ENCODE data around the gene MLEC.
A peak's percentile ranks its signal among the peaks of the same experiment; 100 is the strongest.

MLEC gene

DNA sequence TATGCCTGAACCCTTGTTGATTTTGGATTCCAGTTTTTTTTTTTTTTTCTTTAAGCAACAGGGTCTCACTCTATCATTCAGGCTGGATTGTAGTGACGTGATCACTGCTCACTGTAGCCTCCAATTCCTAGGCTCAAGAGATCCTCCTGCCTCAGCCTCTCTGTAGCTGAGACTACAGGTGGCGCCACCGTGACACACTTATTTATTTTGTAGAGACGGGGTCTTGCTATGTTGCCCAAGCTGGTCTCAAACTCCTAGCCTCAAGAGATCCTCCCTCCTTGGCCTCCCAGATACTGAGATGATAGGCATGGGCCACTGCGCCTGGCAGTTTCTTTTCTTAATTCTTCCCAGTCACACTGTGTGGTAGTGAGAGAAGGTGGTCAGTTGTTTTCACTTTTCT lies 63.9 kb downstream of the MLEC start:
- no peak overlapping the region for H2BK15ac ChIP-seq (ENCODE audit: low read length)
- no peaks in the 10 kb centered on the region for H3K79me1 ChIP-seq (ENCODE audit: low read depth, low read length)
- no peak overlapping the region for H2BK12ac ChIP-seq (ENCODE audit: low read length)
- no peaks in the 10 kb centered on the region for H3K36me3 ChIP-seq (replicated peaks in 1 of 2; ENCODE audit: control insufficient read depth in 2 of 2, insufficient read depth in 2 of 2, low read length in 2 of 2)
- no peak overlapping the region for H4K8ac ChIP-seq (ENCODE audit: low read depth, low read length)
- no peak overlapping the region for H3K4ac ChIP-seq (ENCODE audit: low read length)
- no peak overlapping the region for H3K27ac ChIP-seq (replicated peaks; ENCODE audit: low read length)
- no peak overlapping the region for H3K18ac ChIP-seq (ENCODE audit: low read length)
- H3K27me3 ChIP-seq (ENCODE audit: control insufficient read depth in 3 of 3, insufficient read depth in 3 of 3, low read depth in 1 of 3, low read length in 3 of 3), result no peaks in the 10 kb centered on the region
- H2AFZ ChIP-seq (ENCODE audit: low read length), result no peak overlapping the region
- DNase-seq (ENCODE audit: low spot score), result no peak
- WGBS, 2 donors (ENCODE audit: extremely low coverage in 2 of 2, insufficient read length in 2 of 2, insufficient replicate concordance in 1 of 2), result no CpG with 5 or more reads among the region's 5 CpGs
- H3K23ac ChIP-seq (ENCODE audit: low read depth, low read length, poor library complexity), result no peak overlapping the region
- no peak overlapping the region for H3K4me2 ChIP-seq (ENCODE audit: insufficient read depth, low read length, poor library complexity, severe bottlenecking)
- H3K14ac ChIP-seq (ENCODE audit: low read length), result no peak overlapping the region
- H2BK120ac ChIP-seq (ENCODE audit: low read depth, low read length), result no peak overlapping the region
- peaks cover 0 to 3% of the 10 kb centered on the region in 2 donors for H3K4me1 ChIP-seq (ENCODE audit: control insufficient read depth in 2 of 2, insufficient read depth in 1 of 2, low read depth in 1 of 2, low read length in 2 of 2)
- H2AK5ac ChIP-seq (ENCODE audit: low read depth, low read length), result no peak overlapping the region
- H4K91ac ChIP-seq (ENCODE audit: low read depth, low read length, poor library complexity), result no peak overlapping the region
- H2BK5ac ChIP-seq (ENCODE audit: low read length), result no peak overlapping the region
- no peaks in the 10 kb centered on the region for H3K9me3 ChIP-seq (replicated peaks in 1 of 2; ENCODE audit: control insufficient read depth in 2 of 2, insufficient read depth in 1 of 2, low read depth in 1 of 2, low read length in 2 of 2)
- no peak overlapping the region for H3K9ac ChIP-seq (ENCODE audit: low read depth, low read length, poor library complexity)
- H3K4me3 ChIP-seq (ENCODE audit: low read length in 2 of 2), result no peak overlapping the region

GRCh38 chr12:120751389-120751788 lies 64.4 kb downstream of the MLEC start:
- no peak overlapping the region for H3K23ac ChIP-seq (ENCODE audit: low read depth, low read length, poor library complexity)
- no peak overlapping the region for H3K4me2 ChIP-seq (ENCODE audit: insufficient read depth, low read length, poor library complexity, severe bottlenecking)
- H2BK120ac ChIP-seq (ENCODE audit: low read depth, low read length), result no peak overlapping the region
- peak overlapping the region in 1 of 2 donors; percentile 47 for H3K4me3 ChIP-seq (ENCODE audit: low read length in 2 of 2)
- H2BK15ac ChIP-seq (ENCODE audit: low read length), result no peak overlapping the region
- no peaks in the 10 kb centered on the region for H3K27me3 ChIP-seq (ENCODE audit: control insufficient read depth in 3 of 3, insufficient read depth in 3 of 3, low read depth in 1 of 3, low read length in 3 of 3)
- H4K91ac ChIP-seq (ENCODE audit: low read depth, low read length, poor library complexity), result no peak overlapping the region
- no peaks in the 10 kb centered on the region for H3K79me1 ChIP-seq (ENCODE audit: low read depth, low read length)
- no peak overlapping the region for H3K4ac ChIP-seq (ENCODE audit: low read length)
- peaks cover 0 to 3% of the 10 kb centered on the region in 2 donors for H3K4me1 ChIP-seq (ENCODE audit: control insufficient read depth in 2 of 2, insufficient read depth in 1 of 2, low read depth in 1 of 2, low read length in 2 of 2)
- H2AFZ ChIP-seq (ENCODE audit: low read length), result no peak overlapping the region
- no peak overlapping the region for H3K9ac ChIP-seq (ENCODE audit: low read depth, low read length, poor library complexity)
- H2AK5ac ChIP-seq (ENCODE audit: low read depth, low read length), result no peak overlapping the region
- H3K27ac ChIP-seq (replicated peaks; ENCODE audit: low read length), result no peak overlapping the region
- H3K9me3 ChIP-seq (replicated peaks in 1 of 2; ENCODE audit: control insufficient read depth in 2 of 2, insufficient read depth in 1 of 2, low read depth in 1 of 2, low read length in 2 of 2), result no peaks in the 10 kb centered on the region
- H3K14ac ChIP-seq (ENCODE audit: low read length), result peak overlapping the region; percentile 64
- no peak for DNase-seq (ENCODE audit: low spot score)
- peak overlapping the region; percentile 28 for H3K18ac ChIP-seq (ENCODE audit: low read length)
- no CpG with 5 or more reads among the region's 9 CpGs for WGBS, 2 donors (ENCODE audit: extremely low coverage in 2 of 2, insufficient read length in 2 of 2, insufficient replicate concordance in 1 of 2)
- no peaks in the 10 kb centered on the region for H3K36me3 ChIP-seq (replicated peaks in 1 of 2; ENCODE audit: control insufficient read depth in 2 of 2, insufficient read depth in 2 of 2, low read length in 2 of 2)
- H4K8ac ChIP-seq (ENCODE audit: low read depth, low read length), result no peak overlapping the region
- H2BK12ac ChIP-seq (ENCODE audit: low read length), result no peak overlapping the region
- H2BK5ac ChIP-seq (ENCODE audit: low read length), result no peak overlapping the region
